GM23248 (cell line): Measurements from ENCODE around the gene TADA2A.

Experiments used
- EZH2 ChIP-seq: fragments of 200-600 bp; sonication (generic); IDR thresholded peaks from 2 replicates; pipeline ENCODE4 v1.6.1; 2018; ENCODE audit warnings: antibody characterized with exemption, mild to moderate bottlenecking; ENCODE audit not compliant: insufficient read depth, poor library complexity, severe bottlenecking
- EZH2phosphoT487 ChIP-seq: fragments of 200-600 bp; sonication (generic); IDR thresholded peaks from 2 replicates; pipeline ENCODE4 v1.6.1; 2018; ENCODE audit warnings: antibody characterized with exemption, moderate library complexity, mild to moderate bottlenecking, low read depth; ENCODE audit not compliant: insufficient read depth

GRCh38 chr17:37465069-37465616 is 58.5 kb downstream of the TADA2A start:
- TF ChIP-seq EZH2 (no peak), EZH2phosphoT487 (no peak)
